T-helper 2 cell treated with Interferon-gamma antibody and Interleukin-4, amounts not matched to agents 5 μg/mL and 100 μg/mL, for 36 hours (primary cell): ENCODE results near the gene CTIF.

Source experiments
- DNase-seq: peaks from one replicate; pipeline ENCODE4 v3.0.0; 2021; ENCODE audit warnings: low spot score
- H3K27ac Mint-ChIP-seq: one replicate; pipeline ENCODE4 v1.8.0; 2021; ENCODE audit warnings: mild to moderate bottlenecking, mixed read lengths
- H3K27me3 Mint-ChIP-seq: one replicate; pipeline ENCODE4 v1.8.0; 2021; ENCODE audit warnings: low read depth, mixed read lengths
- H3K36me3 Mint-ChIP-seq: one replicate; pipeline ENCODE4 v1.8.0; 2021; ENCODE audit warnings: low read depth, mixed read lengths
- H3K4me1 Mint-ChIP-seq: one replicate; pipeline ENCODE4 v1.8.0; 2021; ENCODE audit warnings: low read depth, mixed read lengths
- H3K4me3 Mint-ChIP-seq: one replicate; pipeline ENCODE4 v1.8.0; 2022; ENCODE audit warnings: mild to moderate bottlenecking, moderate library complexity, mixed read lengths
- H3K9me3 Mint-ChIP-seq: one replicate; pipeline ENCODE4 v1.8.0; 2021; ENCODE audit warnings: mixed read lengths

The CTIF gene

DNA sequence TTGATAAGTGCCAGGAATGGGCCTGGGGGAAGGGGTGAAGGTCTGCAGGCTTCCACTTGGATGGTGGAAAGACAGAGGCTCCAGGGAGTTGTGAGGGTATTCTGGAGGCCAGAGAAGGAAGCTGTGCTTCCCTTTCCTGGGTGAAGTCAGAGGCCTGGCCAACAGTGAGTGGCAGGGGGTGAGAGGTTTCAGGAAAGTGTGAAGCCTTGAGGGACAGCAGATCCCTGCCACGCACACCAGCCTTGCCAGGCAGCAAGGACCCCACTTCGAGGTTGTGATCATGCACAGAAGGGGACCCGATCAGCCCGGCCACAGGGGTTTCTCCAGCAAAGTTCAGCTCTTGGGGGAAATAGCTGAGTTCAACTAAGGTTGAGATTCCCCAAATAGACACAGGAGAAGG is 345.5 kb downstream of the CTIF start:
- Mint-ChIP-seq H3K36me3 (no peaks in the 10 kb centered on the region), H3K27me3 (peaks cover 3% of the 10 kb centered on the region), H3K27ac (peak overlapping the region; percentile 47), H3K4me1 (peaks cover 10% of the 10 kb centered on the region), H3K4me3 (no peak overlapping the region), H3K9me3 (no peaks in the 10 kb centered on the region)
- no peak for DNase-seq

GRCh38 chr18:48884771-48885170 is 345.9 kb downstream of the CTIF start:
- H3K27me3 Mint-ChIP-seq, result peaks cover 3% of the 10 kb centered on the region
- peak overlapping the region; percentile 47 for H3K27ac Mint-ChIP-seq
- H3K4me1 Mint-ChIP-seq, result peaks cover 10% of the 10 kb centered on the region
- H3K9me3 Mint-ChIP-seq, result no peaks in the 10 kb centered on the region
- no peak for DNase-seq
- H3K36me3 Mint-ChIP-seq, result no peaks in the 10 kb centered on the region
- H3K4me3 Mint-ChIP-seq, result no peak overlapping the region

- no peaks in the 10 kb centered on the region for H3K9me3 Mint-ChIP-seq
- no peak overlapping the region for H3K27ac Mint-ChIP-seq
- no peaks in the 10 kb centered on the region for H3K27me3 Mint-ChIP-seq
Measured at GRCh38 chr18:48885266-48885923, 346.6 kb downstream of the CTIF start.

DNA sequence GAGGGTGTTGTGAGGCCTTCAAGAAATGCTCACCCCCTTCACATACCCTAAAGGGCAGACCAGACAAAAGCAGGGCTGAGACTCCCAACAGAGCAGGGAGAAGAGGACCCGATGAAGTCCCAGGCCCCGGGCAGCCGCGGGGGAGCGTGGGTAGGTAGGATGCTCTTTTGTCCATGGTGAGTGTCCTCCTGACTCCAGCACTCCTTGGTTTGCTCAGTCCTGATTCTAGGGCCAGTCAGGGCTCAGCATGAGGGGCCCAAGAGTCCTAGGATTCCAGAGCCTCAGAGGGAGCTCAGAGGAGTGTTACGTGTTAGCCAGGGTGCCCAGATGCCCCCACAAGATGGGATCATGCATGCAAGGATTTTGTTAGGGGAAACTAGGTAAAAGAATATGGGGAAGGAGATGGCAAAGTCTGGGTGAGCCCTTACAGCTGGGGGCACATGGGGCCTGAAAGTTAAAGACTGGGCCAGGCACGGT is 347.1 kb downstream of the CTIF start:
- Mint-ChIP-seq H3K4me1 (peaks cover 1% of the 10 kb centered on the region), H3K27ac (no peak overlapping the region), H3K4me3 (no peak overlapping the region), H3K9me3 (no peaks in the 10 kb centered on the region), H3K27me3 (no peaks in the 10 kb centered on the region), H3K36me3 (no peaks in the 10 kb centered on the region)
- no peak for DNase-seq

More at GRCh38 chr18:48885266-48885923, 346.6 kb downstream of the CTIF start:
- Mint-ChIP-seq H3K4me1 (peaks cover 6% of the 10 kb centered on the region), H3K36me3 (no peaks in the 10 kb centered on the region), H3K4me3 (no peak overlapping the region)
- no peak for DNase-seq

DNA sequence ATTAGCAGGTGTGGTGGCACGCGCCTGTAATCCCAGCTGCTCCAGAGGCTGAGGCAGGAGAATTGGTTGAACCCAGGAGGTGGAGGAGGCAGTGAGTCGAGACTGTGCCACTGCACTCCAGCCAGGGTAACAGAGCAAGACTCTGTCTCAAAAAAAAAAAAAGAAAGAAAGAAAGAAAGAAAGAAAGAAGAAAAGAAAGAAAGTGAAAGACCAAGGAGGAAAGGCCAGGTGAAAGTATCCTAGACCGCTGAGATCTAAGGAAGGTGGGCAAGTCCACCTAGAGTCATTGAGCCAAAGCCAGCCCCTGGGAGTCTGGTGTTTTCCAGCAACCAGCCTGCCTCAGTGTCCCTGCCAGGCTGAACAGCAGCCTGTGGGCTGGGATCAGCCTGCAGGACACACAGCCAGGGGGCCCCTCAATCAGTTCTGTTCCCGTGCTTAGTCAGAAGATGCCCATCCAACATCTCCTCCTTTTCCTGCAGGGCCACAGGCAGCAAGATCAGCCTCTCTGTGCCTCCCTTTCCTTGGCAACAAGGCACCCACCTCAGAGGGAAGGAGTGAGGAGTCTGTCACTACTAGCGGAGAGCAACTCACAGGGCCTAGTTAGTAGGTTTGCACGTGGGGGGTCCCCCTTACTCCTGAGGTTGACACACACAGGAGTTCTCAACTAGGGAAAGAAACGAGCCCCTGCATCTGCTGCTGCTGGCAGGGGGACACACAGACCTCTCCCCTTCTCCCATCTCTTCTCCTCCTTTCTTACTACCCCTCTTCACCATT is 347.9 kb downstream of the CTIF start:
- H3K9me3 Mint-ChIP-seq, result no peaks in the 10 kb centered on the region
- no peaks in the 10 kb centered on the region for H3K27me3 Mint-ChIP-seq
- no peak for DNase-seq
- H3K27ac Mint-ChIP-seq, result no peak overlapping the region
- no peaks in the 10 kb centered on the region for H3K4me1 Mint-ChIP-seq
- H3K36me3 Mint-ChIP-seq, result no peaks in the 10 kb centered on the region
- H3K4me3 Mint-ChIP-seq, result no peak overlapping the region

GRCh38 chr18:48887294-48887904 is 348.6 kb downstream of the CTIF start:
- H3K36me3 Mint-ChIP-seq, result no peaks in the 10 kb centered on the region
- no peak overlapping the region for H3K27ac Mint-ChIP-seq
- no peaks in the 10 kb centered on the region for H3K4me1 Mint-ChIP-seq
- H3K9me3 Mint-ChIP-seq, result no peaks in the 10 kb centered on the region
- no peaks in the 10 kb centered on the region for H3K27me3 Mint-ChIP-seq
- no peak overlapping the region for H3K4me3 Mint-ChIP-seq
- no peak for DNase-seq

DNA sequence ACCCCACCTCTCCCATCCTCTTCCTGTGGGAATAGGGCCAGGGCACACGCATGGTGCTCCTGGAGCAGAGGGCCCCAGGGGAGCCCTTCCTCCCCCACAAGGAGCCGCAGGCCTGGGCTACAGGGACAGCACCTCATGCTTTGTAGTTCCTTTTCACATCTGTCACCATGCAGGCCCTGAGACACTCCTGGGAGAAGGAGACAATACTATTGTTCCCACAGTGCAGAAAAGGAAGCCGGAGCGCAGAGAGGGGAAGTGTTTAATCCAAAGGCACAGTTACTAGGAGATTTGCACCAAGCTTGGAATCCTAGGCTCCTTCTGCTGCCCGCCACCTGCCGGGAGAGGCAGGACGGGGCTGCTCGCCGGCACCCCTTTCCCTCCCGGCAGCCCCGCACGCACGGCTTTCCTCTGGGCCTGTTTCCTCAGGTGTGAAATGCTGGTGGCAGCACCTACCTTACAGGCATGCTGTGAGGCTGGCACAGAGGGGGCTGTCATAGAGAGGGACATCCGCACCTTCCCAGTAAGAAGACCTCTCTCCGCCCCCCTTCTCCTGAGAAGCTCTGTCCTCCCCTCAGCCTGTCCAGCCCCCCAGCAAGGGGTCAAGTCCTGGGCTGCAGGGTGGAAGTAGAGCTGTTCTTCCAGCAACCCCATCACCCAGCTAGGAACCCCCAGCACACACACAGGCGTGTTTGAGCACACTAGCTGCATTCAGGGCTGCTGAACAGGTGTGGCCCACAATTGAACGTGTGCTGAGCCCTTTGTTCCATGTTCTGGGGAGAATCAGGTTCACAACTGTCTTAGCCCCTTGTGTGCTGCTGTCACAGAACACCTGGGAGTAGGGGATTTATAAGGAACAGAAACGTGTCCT is 349.3 kb downstream of the CTIF start:
- Mint-ChIP-seq H3K4me3 (no peak overlapping the region), H3K27ac (no peak overlapping the region), H3K36me3 (no peaks in the 10 kb centered on the region), H3K9me3 (no peaks in the 10 kb centered on the region), H3K4me1 (no peaks in the 10 kb centered on the region), H3K27me3 (no peaks in the 10 kb centered on the region)
- no peak for DNase-seq

GRCh38 chr18:48888773-48889080 is 349.9 kb downstream of the CTIF start:
- H3K4me1 Mint-ChIP-seq, result no peaks in the 10 kb centered on the region
- DNase-seq, result no peak
- no peak overlapping the region for H3K27ac Mint-ChIP-seq
- no peaks in the 10 kb centered on the region for H3K27me3 Mint-ChIP-seq
- H3K9me3 Mint-ChIP-seq, result no peaks in the 10 kb centered on the region
- H3K36me3 Mint-ChIP-seq, result no peaks in the 10 kb centered on the region
- H3K4me3 Mint-ChIP-seq, result no peak overlapping the region

- H3K9me3 Mint-ChIP-seq, result no peaks in the 10 kb centered on the region
- H3K4me3 Mint-ChIP-seq, result no peak overlapping the region
- H3K27me3 Mint-ChIP-seq, result no peaks in the 10 kb centered on the region
- DNase-seq, result no peak
- H3K4me1 Mint-ChIP-seq, result no peaks in the 10 kb centered on the region
- H3K27ac Mint-ChIP-seq, result no peak overlapping the region
- no peaks in the 10 kb centered on the region for H3K36me3 Mint-ChIP-seq
Measured at GRCh38 chr18:48889115-48889941, 350.5 kb downstream of the CTIF start.

DNA sequence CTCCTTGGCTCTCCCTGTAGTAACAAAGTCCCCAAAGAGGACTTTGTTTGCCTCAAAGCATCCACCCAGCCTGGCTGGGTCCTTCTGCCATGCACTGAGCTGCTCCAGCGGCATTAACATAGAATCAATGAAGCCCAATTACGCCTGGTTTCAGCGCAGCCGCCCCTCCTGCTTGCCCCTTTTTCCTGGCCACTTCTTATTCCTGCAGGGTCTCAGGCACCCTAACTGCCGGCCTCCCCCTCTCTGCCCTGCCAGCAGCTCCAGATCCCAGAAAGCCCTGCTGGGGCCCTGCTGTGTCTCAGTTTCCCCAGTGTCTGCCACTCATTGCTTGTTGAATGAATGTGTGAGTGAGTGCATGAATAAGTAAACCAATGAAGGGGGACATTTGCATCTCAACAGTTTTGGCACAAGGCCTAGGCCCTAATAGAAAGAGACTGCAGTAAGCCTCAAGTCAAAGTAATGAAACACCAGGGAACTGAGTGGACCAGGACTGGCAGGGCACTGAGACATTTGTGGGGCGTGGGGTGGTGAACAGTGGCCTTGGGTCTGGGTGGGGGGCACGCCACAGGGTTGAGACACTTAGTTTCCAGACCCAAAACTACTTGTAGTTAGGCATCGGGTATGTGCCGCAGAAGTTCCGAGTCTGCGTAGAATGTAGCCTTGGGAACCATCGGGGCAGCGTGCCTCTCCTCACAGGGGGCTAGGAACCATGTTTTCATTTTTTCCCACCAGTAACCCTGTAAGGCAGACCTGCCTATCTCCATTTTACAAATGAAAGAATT is 351.3 kb downstream of the CTIF start:
- H3K9me3 Mint-ChIP-seq, result no peaks in the 10 kb centered on the region
- no peak overlapping the region for H3K27ac Mint-ChIP-seq

GRCh38 chr18:48891721-48892120 is 352.9 kb downstream of the CTIF start:
- Mint-ChIP-seq H3K27ac (no peak overlapping the region), H3K27me3 (no peaks in the 10 kb centered on the region), H3K9me3 (no peaks in the 10 kb centered on the region), H3K36me3 (no peaks in the 10 kb centered on the region), H3K4me1 (peaks cover 1% of the 10 kb centered on the region), H3K4me3 (no peak overlapping the region)
- no peak for DNase-seq

More for the DNA sequence above, 351.3 kb downstream of the CTIF start:
- Mint-ChIP-seq H3K27me3 (no peaks in the 10 kb centered on the region), H3K36me3 (no peaks in the 10 kb centered on the region), H3K4me1 (no peaks in the 10 kb centered on the region), H3K4me3 (no peak overlapping the region)
- DNase-seq, result no peak

DNA sequence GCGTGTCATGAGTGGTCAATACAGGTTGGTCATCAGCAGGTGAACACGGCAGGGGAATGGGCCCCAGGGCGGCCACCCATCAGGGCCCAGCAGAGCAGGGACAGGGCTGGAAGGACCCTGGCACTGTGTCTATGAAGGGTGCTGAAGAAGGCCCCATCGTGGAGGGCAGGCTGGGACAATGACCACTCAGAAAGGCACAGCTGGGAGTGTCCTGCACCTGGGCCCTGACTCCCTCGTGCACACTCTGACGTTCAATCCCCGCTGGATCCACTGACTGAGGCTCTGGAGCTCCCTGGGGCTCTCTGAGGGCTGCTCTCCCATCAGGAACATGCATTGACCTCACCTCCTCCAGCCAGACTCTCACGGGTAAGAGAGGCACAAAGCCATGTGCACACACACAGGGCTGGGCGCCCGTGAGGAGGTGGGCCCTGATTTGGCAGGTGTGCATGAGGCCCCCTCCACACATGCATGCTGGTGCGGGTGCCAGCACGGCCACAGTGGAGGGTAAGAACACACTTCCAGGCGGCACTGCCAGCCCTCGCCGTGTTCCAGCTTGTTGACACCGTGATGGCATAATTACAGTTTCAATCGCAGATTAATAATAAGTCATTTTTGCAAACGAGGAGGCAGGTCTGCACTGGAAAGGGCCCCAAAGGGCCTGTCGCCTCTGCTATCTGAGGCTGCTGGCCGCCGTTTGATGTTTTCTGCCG is 353.5 kb downstream of the CTIF start:
- no peaks in the 10 kb centered on the region for H3K36me3 Mint-ChIP-seq
- peaks cover 3% of the 10 kb centered on the region for H3K4me1 Mint-ChIP-seq
- H3K27me3 Mint-ChIP-seq, result no peaks in the 10 kb centered on the region
- no peak for DNase-seq
- H3K27ac Mint-ChIP-seq, result no peak overlapping the region
- no peaks in the 10 kb centered on the region for H3K9me3 Mint-ChIP-seq
- H3K4me3 Mint-ChIP-seq, result no peak overlapping the region
